Measurements from ENCODE around the gene ZNF354B. TPM values are rescaled to one million over a fixed set of nuclear protein-coding genes. Genes with fewer than 3 reads are reported as not detected.

Gene ZNF354B
- total RNA-seq, 1 experiment from 2014 or later, result 26.2 TPM

DNA sequence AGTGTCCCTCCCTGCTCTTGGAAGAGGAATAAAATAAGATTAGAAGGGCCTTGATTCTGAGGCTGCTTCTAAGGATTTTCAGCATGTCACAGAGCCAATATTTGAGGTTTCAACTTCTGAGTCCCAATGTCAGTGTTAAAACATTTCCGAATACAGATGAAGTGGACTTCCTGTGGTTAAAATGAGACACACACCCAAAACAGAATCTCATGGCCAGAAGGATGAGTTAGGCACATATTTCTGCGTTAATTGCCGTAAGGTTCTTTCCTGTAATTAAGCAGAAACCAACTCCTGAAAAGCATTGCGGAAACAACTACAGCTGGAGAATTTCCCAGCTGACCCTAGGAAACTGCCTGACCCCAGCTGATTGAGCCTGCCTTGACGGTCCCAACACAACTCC lies 10.4 kb upstream of the ZNF354B start (continued):
- TF ChIP-seq NFE2L1 (CRISPR knock-in tag; IDR thresholded peaks at IDR 0.05), result no peak
- TF ChIP-seq, protein P1, sequence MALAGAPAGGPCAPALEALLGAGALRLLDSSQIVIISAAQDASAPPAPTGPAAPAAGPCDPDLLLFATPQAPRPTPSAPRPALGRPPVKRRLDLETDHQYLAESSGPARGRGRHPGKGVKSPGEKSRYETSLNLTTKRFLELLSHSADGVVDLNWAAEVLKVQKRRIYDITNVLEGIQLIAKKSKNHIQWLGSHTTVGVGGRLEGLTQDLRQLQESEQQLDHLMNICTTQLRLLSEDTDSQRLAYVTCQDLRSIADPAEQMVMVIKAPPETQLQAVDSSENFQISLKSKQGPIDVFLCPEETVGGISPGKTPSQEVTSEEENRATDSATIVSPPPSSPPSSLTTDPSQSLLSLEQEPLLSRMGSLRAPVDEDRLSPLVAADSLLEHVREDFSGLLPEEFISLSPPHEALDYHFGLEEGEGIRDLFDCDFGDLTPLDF (CRISPR knock-in tag; IDR thresholded peaks at IDR 0.05), result no peak
- TF ChIP-seq, protein P2, sequence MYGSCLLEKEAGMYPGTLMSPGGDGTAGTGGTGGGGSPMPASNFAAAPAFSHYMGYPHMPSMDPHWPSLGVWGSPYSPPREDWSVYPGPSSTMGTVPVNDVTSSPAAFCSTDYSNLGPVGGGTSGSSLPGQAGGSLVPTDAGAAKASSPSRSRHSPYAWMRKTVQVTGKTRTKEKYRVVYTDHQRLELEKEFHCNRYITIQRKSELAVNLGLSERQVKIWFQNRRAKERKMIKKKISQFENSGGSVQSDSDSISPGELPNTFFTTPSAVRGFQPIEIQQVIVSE (CRISPR knock-in tag; IDR thresholded peaks at IDR 0.05; ENCODE audit: borderline replicate concordance), result no peak
- TF ChIP-seq, protein P3, sequence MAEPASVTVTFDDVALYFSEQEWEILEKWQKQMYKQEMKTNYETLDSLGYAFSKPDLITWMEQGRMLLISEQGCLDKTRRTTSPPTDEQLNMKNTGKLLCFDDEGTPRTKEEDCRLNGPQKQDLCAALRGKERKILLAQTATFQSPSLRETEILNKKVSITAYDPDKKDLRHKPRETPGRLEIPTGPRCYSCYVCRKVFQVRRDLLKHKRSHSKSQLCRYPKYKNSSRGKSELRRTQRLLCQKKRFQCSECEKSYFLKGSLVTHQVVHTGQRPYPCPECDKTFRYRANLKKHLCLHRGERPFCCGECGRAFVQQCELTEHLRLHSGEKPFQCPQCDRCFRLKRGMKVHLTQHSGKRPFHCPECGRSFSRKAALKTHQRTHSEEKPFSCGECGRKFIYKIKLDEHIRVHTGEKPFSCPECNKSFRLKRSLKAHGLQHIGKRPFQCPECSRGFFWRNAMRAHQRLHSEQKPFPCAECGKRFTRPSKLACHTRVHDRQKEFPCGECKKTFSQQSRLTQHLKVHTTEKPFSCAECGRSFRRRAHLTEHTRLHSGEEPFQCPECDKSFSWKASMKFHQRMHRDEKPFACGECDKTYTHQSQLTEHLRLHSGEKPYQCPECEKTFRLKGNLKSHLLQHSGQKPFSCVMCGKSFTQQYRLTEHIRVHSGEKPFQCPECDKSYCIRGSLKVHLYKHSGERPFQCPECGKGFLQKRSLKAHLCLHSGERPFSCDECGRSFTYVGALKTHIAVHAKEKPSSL (CRISPR knock-in tag; conservative IDR thresholded peaks at IDR 0.05), result no peak

GRCh38 chr5:178851951-178852350 lies 7.8 kb upstream of the ZNF354B start:
- CTCF ChIA-PET, result interaction anchor here (1.1 kb wide), 1 partner anchor 13 kb away, joined by 3 read pairs; no protein-coding TSS in a partner anchor
- Mint-ChIP-seq H3K4me3 (no peak overlapping the region), H3K27ac (no peak overlapping the region), H3K4me1 (peaks cover 4% of the 10 kb centered on the region), H3K9me3 (peaks cover 4% of the 10 kb centered on the region), H3K27me3 (ENCODE audit: low read depth) (peaks cover 7% of the 10 kb centered on the region; the same call in 1 of the 2 replicates), H3K36me3 (no peaks in the 10 kb centered on the region)
- no peak for TF ChIP-seq ZNF219 (CRISPR knock-in tag; IDR thresholded peaks at IDR 0.05; ENCODE audit: borderline replicate concordance)
- TF ChIP-seq RORB (CRISPR knock-in tag; IDR thresholded peaks at IDR 0.05), result no peak
- TF ChIP-seq, protein P3 (CRISPR knock-in tag; conservative IDR thresholded peaks at IDR 0.05), result no peak
- TF ChIP-seq, protein P4, sequence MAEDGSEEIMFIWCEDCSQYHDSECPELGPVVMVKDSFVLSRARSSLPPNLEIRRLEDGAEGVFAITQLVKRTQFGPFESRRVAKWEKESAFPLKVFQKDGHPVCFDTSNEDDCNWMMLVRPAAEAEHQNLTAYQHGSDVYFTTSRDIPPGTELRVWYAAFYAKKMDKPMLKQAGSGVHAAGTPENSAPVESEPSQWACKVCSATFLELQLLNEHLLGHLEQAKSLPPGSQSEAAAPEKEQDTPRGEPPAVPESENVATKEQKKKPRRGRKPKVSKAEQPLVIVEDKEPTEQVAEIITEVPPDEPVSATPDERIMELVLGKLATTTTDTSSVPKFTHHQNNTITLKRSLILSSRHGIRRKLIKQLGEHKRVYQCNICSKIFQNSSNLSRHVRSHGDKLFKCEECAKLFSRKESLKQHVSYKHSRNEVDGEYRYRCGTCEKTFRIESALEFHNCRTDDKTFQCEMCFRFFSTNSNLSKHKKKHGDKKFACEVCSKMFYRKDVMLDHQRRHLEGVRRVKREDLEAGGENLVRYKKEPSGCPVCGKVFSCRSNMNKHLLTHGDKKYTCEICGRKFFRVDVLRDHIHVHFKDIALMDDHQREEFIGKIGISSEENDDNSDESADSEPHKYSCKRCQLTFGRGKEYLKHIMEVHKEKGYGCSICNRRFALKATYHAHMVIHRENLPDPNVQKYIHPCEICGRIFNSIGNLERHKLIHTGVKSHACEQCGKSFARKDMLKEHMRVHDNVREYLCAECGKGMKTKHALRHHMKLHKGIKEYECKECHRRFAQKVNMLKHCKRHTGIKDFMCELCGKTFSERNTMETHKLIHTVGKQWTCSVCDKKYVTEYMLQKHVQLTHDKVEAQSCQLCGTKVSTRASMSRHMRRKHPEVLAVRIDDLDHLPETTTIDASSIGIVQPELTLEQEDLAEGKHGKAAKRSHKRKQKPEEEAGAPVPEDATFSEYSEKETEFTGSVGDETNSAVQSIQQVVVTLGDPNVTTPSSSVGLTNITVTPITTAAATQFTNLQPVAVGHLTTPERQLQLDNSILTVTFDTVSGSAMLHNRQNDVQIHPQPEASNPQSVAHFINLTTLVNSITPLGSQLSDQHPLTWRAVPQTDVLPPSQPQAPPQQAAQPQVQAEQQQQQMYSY (CRISPR knock-in tag; IDR thresholded peaks at IDR 0.05), result no peak
- TF ChIP-seq NR1H2 (CRISPR knock-in tag; IDR thresholded peaks at IDR 0.05), result no peak
- no peak for TF ChIP-seq FOXP4 (CRISPR knock-in tag; IDR thresholded peaks at IDR 0.05)
- no peak for TF ChIP-seq TP53 (CRISPR knock-in tag; IDR thresholded peaks at IDR 0.05)
- no peak for TF ChIP-seq FOXP1 (CRISPR knock-in tag; IDR thresholded peaks at IDR 0.05; ENCODE audit: borderline replicate concordance)
- TF ChIP-seq ZNF671 (CRISPR knock-in tag; IDR thresholded peaks at IDR 0.05), result no peak
- TF ChIP-seq USF1 (CRISPR knock-in tag; IDR thresholded peaks at IDR 0.05), result no peak
- DNase-seq (ENCODE audit: low spot score) (no peak), ATAC-seq (no peak)
- POLR2A ChIA-PET, result no interaction called here
